Eye (tissue), 1 donor: Measurements from ENCODE around the gene NDC1.
A peak's percentile ranks its signal among the peaks of the same experiment; 100 is the strongest.
"Not testable (repeated sequence)": the region's sequence is repeated elsewhere in the genome, so short reads cannot be mapped to it uniquely, and the experiment has no call there.

Experiments used
- DNase-seq: peaks from one replicate; pipeline ENCODE4 v3.0.0-alpha.2; 2015

NDC1 gene

GRCh38 chr1:53837924-53838653, at the start of gene NDC1:
NDC1 (minus strand) TSS chr1:53838296; CDS start chr1:53838261, 35 bp downstream.
- peak; percentile 99 for DNase-seq

GRCh38 chr1:53883600-53883999, 45.5 kb upstream of the NDC1 start:
- DNase-seq: not testable (repeated sequence)

- not testable (repeated sequence) for DNase-seq
These were observed 43.8 kb upstream of the NDC1 start for GRCh38 chr1:53881853-53882252.

GRCh38 chr1:53878492-53879105, 40.5 kb upstream of the NDC1 start:
- peak; percentile 57 for DNase-seq

GRCh38 chr1:53875150-53875549, 37.1 kb upstream of the NDC1 start:
- DNase-seq: not testable (repeated sequence)

GRCh38 chr1:53871773-53872484, 33.8 kb upstream of the NDC1 start:
- DNase-seq: no peak

- DNase-seq: no peak
These were observed 33.1 kb upstream of the NDC1 start for GRCh38 chr1:53871221-53871620.

GRCh38 chr1:53869454-53870117, 31.5 kb upstream of the NDC1 start:
- no peak for DNase-seq

- no peak for DNase-seq
These were observed 30.5 kb upstream of the NDC1 start for GRCh38 chr1:53868565-53868964.

- no peak for DNase-seq
These were observed 24.4 kb upstream of the NDC1 start for GRCh38 chr1:53862507-53862906.

GRCh38 chr1:53860967-53861411, 22.9 kb upstream of the NDC1 start:
- DNase-seq: peak; percentile 78

- DNase-seq: peak; percentile 80
These were observed 13.6 kb upstream of the NDC1 start for GRCh38 chr1:53851571-53852285.

- no peak for DNase-seq
These were observed 12.1 kb upstream of the NDC1 start for GRCh38 chr1:53850082-53850673.

GRCh38 chr1:53847980-53848379, 9.9 kb upstream of the NDC1 start:
- DNase-seq: no peak

- DNase-seq: no peak
These were observed 4.3 kb upstream of the NDC1 start for GRCh38 chr1:53842347-53842746.

GRCh38 chr1:53838654-53838974, 518 bp upstream of the NDC1 start:
- no peak for DNase-seq

GRCh38 chr1:53837646-53837923, 511 bp downstream of the NDC1 start:
- DNase-seq: no peak

- DNase-seq: no peak
These were observed 2.6 kb downstream of the NDC1 start for GRCh38 chr1:53835491-53835890.

- no peak for DNase-seq
These were observed 3.3 kb downstream of the NDC1 start for GRCh38 chr1:53834776-53835175.

GRCh38 chr1:53833393-53833792, 4.7 kb downstream of the NDC1 start:
- DNase-seq: no peak

GRCh38 chr1:53826367-53826766, 11.7 kb downstream of the NDC1 start:
- no peak for DNase-seq

GRCh38 chr1:53825306-53825705, 12.8 kb downstream of the NDC1 start:
- no peak for DNase-seq

GRCh38 chr1:53822931-53823330, 15.2 kb downstream of the NDC1 start:
- DNase-seq: no peak
